Renal cortical epithelial cell (primary cell): ENCODE measurements around the gene TEX51. TPM values are rescaled to one million over a fixed set of nuclear protein-coding genes. Genes with fewer than 3 reads are reported as not detected.

ENCODE experiments used
- total RNA-seq: library from RNA; depleted of rRNA; stranded (reverse); fragments of >200 nt; gene quantifications from 2 replicates; pipeline ENCODE4 v1.2.3, GENCODE V29; 2014

TEX51 gene
- total RNA-seq, 1 donor from 2014 or later = not detected

Other genes starting within 250 kb of the TEX51 start
- gene GYPC, start 242.7 kb upstream of the TEX51 start, total RNA-seq = 22.3 and 34.7 TPM in 2 replicates
- 88.0 and 201 TPM in 2 replicates for gene BIN1, start 208.3 kb downstream of the TEX51 start, total RNA-seq